HepG2 (cell line): ENCODE results near the gene PPY. TPM values are rescaled to one million over a fixed set of nuclear protein-coding genes. Genes with fewer than 3 reads are reported as not detected.
"Not testable (repeated sequence)": the region's sequence is repeated elsewhere in the genome, so short reads cannot be mapped to it uniquely, and the experiment has no call there.

Experiments
- ATAC-seq: fragments of 200-7000 bp; cut with Tn5 transposase; 3 replicates; pipeline ENCODE4 v1.9.1; 2020; ENCODE audit warnings: mild to moderate bottlenecking, moderate library complexity
- BruUV-seq: library from RNA; stranded (reverse); fragments of 400-500 nt; replicated peaks from 2 replicates; lab custom pipeline; 2021; lab: Mats Ljungman, UMichigan
- CTCF ChIA-PET: fragments of 300-600 bp; formaldehyde crosslinking; extraction: SDS; loops from one replicate; lab custom pipeline; 2021; ENCODE audit warnings: low total read pairs, inconsistent platforms, low intra/inter-chr PET ratio; lab: Yijun Ruan, JAX
- POLR2A ChIA-PET: fragments of 350-600 bp; sonication (Branson Sonifier 250); formaldehyde crosslinking; loops from one replicate; lab custom pipeline; 2020; ENCODE audit warnings: antibody characterized with exemption, inconsistent platforms; lab: Yijun Ruan, JAX
- DNase-seq: peaks from one replicate; pipeline ENCODE4 v3.0.0-alpha.2; 2015; ENCODE audit warnings: low spot score
- FAIRE-seq: peaks from 3 replicates; lab custom pipeline; 2011; peaks lifted over from hg19 to GRCh38; lab: Jason Lieb, UNC
- H2AFZ ChIP-seq: one replicate; pipeline ENCODE4 v1.6.1; 2011; ENCODE audit warnings: low read length, inconsistent platforms
- H3K27ac ChIP-seq: fragments of 300-600 bp; 3 replicates; pipeline ENCODE4 v1.8.0; 2011; ENCODE audit warnings: mixed run types, mild to moderate bottlenecking, mixed read lengths, low read length, inconsistent platforms; ENCODE audit not compliant: insufficient read depth; ENCODE audit errors: extremely low read length
- H3K27me3 ChIP-seq, 2 experiments: fragments of 200-600 bp in 1 of 2; 2 replicates in 1 of 2; 3 replicates in 1 of 2; pipeline versions ENCODE4 v1.6.0 to v1.8.0; 2011; ENCODE audit warnings: low read length in 2 of 2, mild to moderate bottlenecking in 2 of 2, moderate library complexity in 2 of 2, inconsistent platforms in 1 of 2; ENCODE audit not compliant: insufficient read depth in 2 of 2, control insufficient read depth in 1 of 2
- H3K36me3 ChIP-seq, 2 experiments: fragments of 200-600 bp in 1 of 2; replicated peaks in 1 of 2; 2 replicates in 1 of 2; 3 replicates in 1 of 2; pipeline versions ENCODE4 v1.5.1 to v1.8.0; 2011; ENCODE audit warnings: low read length in 2 of 2, inconsistent platforms in 1 of 2; ENCODE audit not compliant: insufficient read depth in 2 of 2, control insufficient read depth in 1 of 2
- H3K4me1 ChIP-seq: 2 replicates; pipeline ENCODE4 v1.5.1; 2012; ENCODE audit warnings: low read length, inconsistent platforms; ENCODE audit not compliant: insufficient read depth
- H3K4me2 ChIP-seq: 2 replicates; pipeline ENCODE4 v1.6.0; 2011; ENCODE audit warnings: low read depth, low read length, inconsistent platforms
- H3K4me3 ChIP-seq, 3 experiments: fragments of 200-600 bp in 1 of 3; sonication (generic), shearing (Covaris generic) in 1 of 3; replicated peaks in 1 of 3; 2 replicates each; pipeline ENCODE4 v1.5.1; 2011 to 2016; ENCODE audit warnings: low read length in 3 of 3, inconsistent platforms in 2 of 3, low read depth in 2 of 3, mild to moderate bottlenecking in 2 of 3, control low read depth in 1 of 3, mixed read lengths in 1 of 3; ENCODE audit not compliant: insufficient read depth in 1 of 3
- H3K79me2 ChIP-seq: one replicate; pipeline ENCODE4 v1.6.1; 2011; ENCODE audit warnings: low read length, inconsistent platforms; ENCODE audit not compliant: insufficient read depth
- H3K9ac ChIP-seq: 2 replicates; pipeline ENCODE4 v1.6.0; 2011; ENCODE audit warnings: mild to moderate bottlenecking, low read depth, low read length, inconsistent platforms; ENCODE audit not compliant: insufficient read depth
- H3K9me3 ChIP-seq: 2 replicates; pipeline ENCODE4 v1.5.1; 2012; ENCODE audit warnings: mild to moderate bottlenecking, low read length
- H4K20me1 ChIP-seq: 2 replicates; pipeline ENCODE4 v1.6.0; 2011; ENCODE audit warnings: inconsistent platforms, mild to moderate bottlenecking, low read length, moderate library complexity; ENCODE audit not compliant: insufficient read depth
- ZBTB14 ChIP-seq: sonication (generic); formaldehyde crosslinking; IDR thresholded peaks from 2 replicates; pipeline ENCODE4 v1.4.0; 2020; ENCODE audit warnings: missing genetic modification reagents
- ZNF770 ChIP-seq: sonication (generic); formaldehyde crosslinking; IDR thresholded peaks from 2 replicates; pipeline ENCODE4 v1.5.0; 2020; ENCODE audit warnings: mild to moderate bottlenecking, missing genetic modification reagents
- ZUFSP ChIP-seq: sonication (generic); formaldehyde crosslinking; IDR thresholded peaks from 2 replicates; pipeline ENCODE4 v1.9.0; 2021; ENCODE audit warnings: missing genetic modification reagents, mild to moderate bottlenecking, borderline replicate concordance
- WGBS: methylation state at CpG from one replicate; pipeline ENCODE4 v1.1.6; 2017; ENCODE audit warnings: low lambda C conversion rate; 5-methylcytosine and 5-hydroxymethylcytosine counted together
- in situ Hi-C: cut with HindIII; loops from 2 replicates; pipeline ENCODE4 v1.10.0; 2017; ENCODE audit warnings: low pct_unique_long_range_greater_than_20kb; ENCODE audit not compliant: extremely low pct_ligation_motif_present
- intact Hi-C: fragments of 100-400 bp; cut with micrococcal nuclease; formaldehyde crosslinking; loops from one replicate; pipeline ENCODE4 v1.10.0; 2022; ENCODE audit not compliant: unreplicated experiment
- polyA plus RNA-seq, 8 experiments: library from polyadenylated mRNA; depleted of rRNA in 3 of 8; stranded (reverse) in 7 of 8; unstranded in 1 of 8; fragments of >200 nt; fragmentation: Illumina TruSeq in 4 of 8; extraction: Trizol in 4 of 8; gene quantifications; 2 replicates each; pipeline versions ENCODE4 v1.2.1 to v1.2.3, GENCODE V29; 2011 to 2016; ENCODE audit warnings: low read depth in 4 of 8, missing spikeins in 1 of 8, mixed read lengths in 1 of 8; ENCODE audit not compliant: insufficient read depth in 1 of 8
- total RNA-seq, 5 experiments: library from RNA; depleted of rRNA; stranded (reverse); fragments of >200 nt; fragmentation: Illumina TruSeq; extraction: Trizol; gene quantifications; 2 replicates each; pipeline ENCODE4 v1.2.3, GENCODE V29; 2016; ENCODE audit warnings: low read depth in 1 of 5

The PPY gene
- total and polyA plus RNA-seq, 2 of the 13 experiments (the other 11 are each of a cell fraction or from before 2014, with no cell fraction given), result not detected

GRCh38 chr17:43939452-43939851 is 2.8 kb downstream of the PPY start:
- H2AFZ ChIP-seq, H3K9me3 ChIP-seq, H3K4me1 ChIP-seq, H3K4me2 ChIP-seq, BruUV-seq, DNase-seq, intact Hi-C loops, H3K79me2 ChIP-seq, H4K20me1 ChIP-seq, FAIRE-seq, H3K4me3 ChIP-seq, H3K9ac ChIP-seq, in situ Hi-C loops, H3K27ac ChIP-seq, ATAC-seq, H3K36me3 ChIP-seq: not testable (repeated sequence)
- WGBS, result 37% methylated on average over 3 of the region's 3 CpGs
- CTCF ChIA-PET, result interaction anchor here (7.7 kb wide), 1 partner anchor 56 kb away, joined by 128 read pairs; no protein-coding TSS in a partner anchor
- peaks cover 18 to 77% of the 10 kb centered on the region in 2 experiments for H3K27me3 ChIP-seq
- POLR2A ChIA-PET, result interaction anchor here (0.7 to 1.4 kb wide), 2 partner anchors 62 to 99 kb away, joined by 3 to 5 read pairs; no protein-coding TSS in a partner anchor
- TF ChIP-seq ZNF770 (CRISPR knock-in tag), result peak; percentile 81

GRCh38 chr17:43938838-43939182 is 3.5 kb downstream of the PPY start:
- Histone ChIP-seq H3K4me3 (no peak overlapping the region), H4K20me1 (no peaks in the 10 kb centered on the region), H3K4me1 (peaks cover 5% of the 10 kb centered on the region), H3K36me3 (no peaks in the 10 kb centered on the region), H2AFZ (no peak overlapping the region), H3K27ac (no peak overlapping the region), H3K9me3 (no peaks in the 10 kb centered on the region), H3K9ac (no peak overlapping the region), H3K27me3 (peaks cover 18 to 76% of the 10 kb centered on the region in 2 experiments), H3K4me2 (no peak overlapping the region), H3K79me2 (no peaks in the 10 kb centered on the region)
- no TSS peak for BruUV-seq
- no peak for TF ChIP-seq ZUFSP (CRISPR knock-in tag)
- TF ChIP-seq ZBTB14 (CRISPR knock-in tag), result 0 out of 2 replicates have a peak, but pooled peaks have one; percentile 0
- POLR2A ChIA-PET, result interaction anchor here (0.7 kb wide), 1 partner anchor 100 kb away, joined by 5 read pairs; no protein-coding TSS in a partner anchor
- ATAC-seq, result no peak
- WGBS, result 18% methylated on average over 4 of the region's 6 CpGs
- no peak for DNase-seq
- FAIRE-seq, result no peak
- CTCF ChIA-PET, result no interaction called here
- in situ Hi-C loops (no loop called here), intact Hi-C loops (no loop called here)
